C4-2B (cell line): ENCODE results near the gene ZNF366.

ENCODE experiments used
- H3K27ac ChIP-seq: fragments of 450-650 bp; 2 replicates; pipeline ENCODE4 v1.5.1; 2017
- ZFX ChIP-seq: fragments of 450-650 bp; IDR thresholded peaks from 2 replicates; pipeline ENCODE4 v1.6.1; 2017
- TF ChIP-seq, protein P1 (sequence below): fragments of 450-650 bp; conservative IDR thresholded peaks from 2 replicates; pipeline ENCODE4 v1.5.1; 2017; ENCODE audit warnings: mild to moderate bottlenecking

ZNF366 gene

DNA sequence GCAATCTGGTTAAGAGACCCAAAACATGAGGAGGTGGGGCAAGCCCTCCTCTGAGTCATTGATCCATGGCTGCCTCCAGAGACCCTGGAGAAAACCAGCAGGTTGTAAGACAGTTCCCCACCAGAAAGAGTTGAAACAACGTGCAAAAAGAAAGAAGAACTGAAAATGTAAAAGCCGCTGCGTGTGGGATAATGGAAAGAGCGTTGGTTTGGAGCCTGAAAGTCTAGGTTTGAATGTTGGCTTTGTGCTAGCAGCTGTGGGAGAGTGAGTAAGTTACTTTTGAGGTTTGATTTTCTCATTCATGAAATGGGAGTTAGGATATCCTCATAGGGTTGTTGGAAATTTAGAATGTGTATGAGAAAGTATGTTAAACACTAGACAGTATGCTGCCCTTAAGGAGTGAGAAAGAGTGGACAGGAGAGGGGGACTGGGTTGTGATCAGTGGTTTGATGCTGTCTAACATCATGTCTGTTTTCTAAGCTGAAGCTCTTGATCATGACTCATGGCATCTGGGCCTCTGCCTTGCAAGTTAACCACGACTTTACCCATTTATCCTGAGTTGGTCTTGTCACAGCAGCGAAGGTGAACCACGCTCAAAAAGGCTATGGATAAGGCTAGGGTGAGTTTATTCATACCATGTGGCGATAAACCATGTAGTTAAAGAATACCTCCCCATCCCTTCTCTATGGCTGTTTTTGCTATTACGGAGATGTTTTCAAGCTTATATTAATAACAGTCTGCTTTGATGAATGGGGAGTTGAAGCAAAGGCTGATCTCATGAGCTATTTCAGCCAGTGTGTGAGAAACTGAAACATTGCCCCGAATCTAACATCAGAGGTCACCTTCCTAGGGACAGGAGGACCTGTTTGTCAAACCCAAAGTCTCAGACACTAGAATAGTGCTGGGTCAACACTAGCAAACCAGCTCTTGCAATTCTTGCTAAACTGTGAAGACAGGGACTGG, 41.3 kb downstream of the ZNF366 start:
- TF ChIP-seq ZFX, result no peak
- TF ChIP-seq, protein P1, sequence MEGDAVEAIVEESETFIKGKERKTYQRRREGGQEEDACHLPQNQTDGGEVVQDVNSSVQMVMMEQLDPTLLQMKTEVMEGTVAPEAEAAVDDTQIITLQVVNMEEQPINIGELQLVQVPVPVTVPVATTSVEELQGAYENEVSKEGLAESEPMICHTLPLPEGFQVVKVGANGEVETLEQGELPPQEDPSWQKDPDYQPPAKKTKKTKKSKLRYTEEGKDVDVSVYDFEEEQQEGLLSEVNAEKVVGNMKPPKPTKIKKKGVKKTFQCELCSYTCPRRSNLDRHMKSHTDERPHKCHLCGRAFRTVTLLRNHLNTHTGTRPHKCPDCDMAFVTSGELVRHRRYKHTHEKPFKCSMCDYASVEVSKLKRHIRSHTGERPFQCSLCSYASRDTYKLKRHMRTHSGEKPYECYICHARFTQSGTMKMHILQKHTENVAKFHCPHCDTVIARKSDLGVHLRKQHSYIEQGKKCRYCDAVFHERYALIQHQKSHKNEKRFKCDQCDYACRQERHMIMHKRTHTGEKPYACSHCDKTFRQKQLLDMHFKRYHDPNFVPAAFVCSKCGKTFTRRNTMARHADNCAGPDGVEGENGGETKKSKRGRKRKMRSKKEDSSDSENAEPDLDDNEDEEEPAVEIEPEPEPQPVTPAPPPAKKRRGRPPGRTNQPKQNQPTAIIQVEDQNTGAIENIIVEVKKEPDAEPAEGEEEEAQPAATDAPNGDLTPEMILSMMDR, result no peak
- H3K27ac ChIP-seq, result no peak overlapping the region

DNA sequence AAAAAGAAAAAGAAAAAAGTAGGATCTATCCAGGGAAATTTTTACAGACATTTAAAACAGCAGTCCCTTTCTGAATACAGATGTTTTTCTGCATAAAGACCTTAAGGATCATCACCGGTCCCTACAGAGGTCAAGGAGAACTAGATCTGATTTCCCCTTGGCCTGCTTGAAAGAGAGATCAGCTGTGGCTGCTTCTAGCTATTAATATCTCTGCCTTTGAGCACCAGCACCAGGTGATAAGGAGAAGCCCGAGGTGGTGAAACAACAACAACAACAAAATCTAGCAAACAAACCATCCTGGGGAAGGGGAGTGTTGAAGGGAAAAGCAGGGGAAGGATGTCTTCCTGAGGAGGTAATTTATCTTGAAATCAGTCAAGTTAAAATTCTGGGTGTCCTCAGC, 42.1 kb downstream of the ZNF366 start:
- H3K27ac ChIP-seq, result no peak overlapping the region
- TF ChIP-seq, protein P1, result no peak
- no peak for TF ChIP-seq ZFX

DNA sequence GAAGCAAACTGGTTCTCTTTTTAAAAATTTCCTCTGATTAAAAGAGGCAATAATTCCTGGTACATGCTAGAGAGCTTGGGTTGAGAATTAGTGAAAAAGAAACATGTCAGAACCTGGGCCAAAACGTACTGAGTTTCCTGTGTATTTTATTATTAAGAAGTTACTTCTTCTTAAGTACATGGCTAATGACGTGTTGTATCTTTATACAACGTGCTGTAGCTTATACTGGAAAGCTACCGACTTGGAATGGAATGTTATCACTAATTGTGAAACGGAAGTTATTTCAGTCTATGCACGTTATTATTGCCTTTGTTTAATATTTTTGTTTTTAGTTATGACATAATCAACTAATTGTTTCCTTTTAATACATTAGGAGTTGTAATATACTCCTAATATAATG, 43.1 kb downstream of the ZNF366 start:
- no peak for TF ChIP-seq ZFX
- TF ChIP-seq, protein P1, result no peak
- no peak overlapping the region for H3K27ac ChIP-seq

DNA sequence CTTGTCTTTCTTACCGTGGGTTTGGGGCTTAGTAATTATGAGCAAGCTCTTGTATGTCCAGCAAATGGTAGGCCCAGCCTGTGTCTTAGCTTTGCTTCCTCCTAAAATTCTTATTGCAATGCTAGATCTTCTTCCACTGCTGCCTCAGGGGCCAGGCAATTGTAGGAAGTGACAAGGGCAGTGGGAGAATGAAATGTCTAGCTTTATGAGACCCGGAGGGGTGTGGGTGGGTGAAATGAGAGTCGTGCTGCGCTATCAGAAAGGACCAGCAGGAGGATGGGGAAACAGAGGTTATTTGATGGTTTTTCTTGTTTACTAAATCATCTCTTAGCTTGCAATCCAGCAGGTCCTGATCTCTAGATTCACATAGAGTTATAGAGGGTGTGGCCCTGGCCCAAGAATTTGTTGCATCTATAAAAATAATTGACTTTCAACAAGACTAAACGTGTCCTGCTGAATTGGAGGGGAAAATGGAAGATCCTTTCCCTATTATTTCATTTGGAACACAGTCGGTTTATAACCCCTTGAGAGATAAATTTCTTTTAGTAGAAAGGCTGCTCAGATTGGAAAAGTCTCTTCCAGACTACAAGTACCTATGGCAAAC, 43.7 kb downstream of the ZNF366 start:
- no peak for TF ChIP-seq ZFX
- TF ChIP-seq, protein P1, result no peak
- no peak overlapping the region for H3K27ac ChIP-seq

DNA sequence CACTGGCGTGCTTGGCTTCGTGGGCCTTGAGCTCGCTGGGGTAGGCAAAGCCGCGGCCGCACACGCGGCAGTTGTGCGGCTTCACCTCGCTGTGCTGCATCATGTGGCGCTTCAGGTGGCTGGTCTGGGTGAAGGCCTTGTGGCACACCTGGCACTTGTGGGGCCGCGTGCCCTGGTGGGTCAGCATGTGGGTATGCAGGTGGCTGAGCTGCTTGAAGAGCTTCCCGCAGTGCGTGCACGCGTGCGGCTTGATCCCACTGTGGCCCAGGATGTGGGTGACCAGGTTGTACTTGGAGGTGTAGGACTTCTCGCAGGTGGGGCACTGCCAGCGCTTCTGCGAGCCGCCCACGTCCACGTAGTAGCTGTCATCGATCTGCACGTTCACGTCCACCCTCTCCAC, 46.8 kb downstream of the ZNF366 start:
- no peak for TF ChIP-seq ZFX
- TF ChIP-seq, protein P1, result no peak
- H3K27ac ChIP-seq, result no peak overlapping the region

DNA sequence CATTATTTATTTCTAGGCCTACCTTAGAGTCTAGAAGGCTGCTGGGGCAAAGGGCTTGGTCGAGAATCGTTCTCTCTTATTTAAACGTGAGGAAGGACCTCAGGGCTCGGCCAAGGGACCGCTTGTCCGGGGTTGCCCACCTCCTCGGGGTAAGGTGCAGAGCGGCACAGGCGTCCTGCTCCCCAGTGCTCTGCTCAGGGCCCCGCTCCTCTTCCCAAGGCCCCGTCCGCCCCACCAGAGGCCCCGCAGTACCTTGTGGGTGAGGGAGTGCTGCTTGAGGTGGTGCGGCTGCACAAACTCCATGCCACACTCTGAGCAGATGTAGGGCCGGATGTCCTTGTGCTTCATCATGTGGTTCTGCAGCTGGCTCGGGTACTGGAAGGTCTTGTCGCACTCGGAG, 47.3 kb downstream of the ZNF366 start:
- no peak overlapping the region for H3K27ac ChIP-seq
- TF ChIP-seq, protein P1, result no peak
- no peak for TF ChIP-seq ZFX

DNA sequence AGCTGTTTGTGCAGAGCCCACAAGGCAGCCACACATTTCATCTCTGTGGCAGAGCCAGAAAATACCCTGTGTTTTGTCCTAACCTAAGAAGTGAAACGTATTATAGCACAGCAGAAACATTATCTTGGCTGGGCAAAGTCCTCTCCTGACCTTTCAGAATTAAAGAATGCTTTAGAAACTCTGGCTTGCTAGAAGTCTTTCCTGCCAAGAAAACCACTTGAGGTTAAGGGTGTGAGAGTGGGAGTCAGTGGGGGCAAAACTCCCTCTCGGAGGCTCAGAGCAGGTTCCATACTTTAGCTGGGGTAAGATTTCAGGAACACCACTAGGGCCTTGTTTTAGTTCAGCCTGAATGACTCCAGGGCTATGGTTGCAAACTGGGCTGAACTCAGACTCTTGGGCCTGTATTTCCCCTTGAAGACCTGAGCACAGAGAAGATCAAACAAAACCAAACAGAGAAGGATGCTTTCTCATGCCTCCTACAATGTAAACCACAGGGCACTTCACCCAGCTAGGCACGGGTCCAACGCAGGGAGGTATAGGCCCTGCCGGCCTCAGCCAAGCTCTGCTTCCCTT, 48.0 kb downstream of the ZNF366 start:
- no peak for TF ChIP-seq ZFX
- TF ChIP-seq, protein P1, result no peak
- H3K27ac ChIP-seq, result no peak overlapping the region
